ENCODE measurements around the gene INPP5A. TPM values are rescaled to one million over a fixed set of nuclear protein-coding genes. Genes with fewer than 3 reads are reported as not detected.

Gene INPP5A
- total and polyA plus RNA-seq, 5 donors: 60.0 to 116 (median 97.8) TPM

DNA sequence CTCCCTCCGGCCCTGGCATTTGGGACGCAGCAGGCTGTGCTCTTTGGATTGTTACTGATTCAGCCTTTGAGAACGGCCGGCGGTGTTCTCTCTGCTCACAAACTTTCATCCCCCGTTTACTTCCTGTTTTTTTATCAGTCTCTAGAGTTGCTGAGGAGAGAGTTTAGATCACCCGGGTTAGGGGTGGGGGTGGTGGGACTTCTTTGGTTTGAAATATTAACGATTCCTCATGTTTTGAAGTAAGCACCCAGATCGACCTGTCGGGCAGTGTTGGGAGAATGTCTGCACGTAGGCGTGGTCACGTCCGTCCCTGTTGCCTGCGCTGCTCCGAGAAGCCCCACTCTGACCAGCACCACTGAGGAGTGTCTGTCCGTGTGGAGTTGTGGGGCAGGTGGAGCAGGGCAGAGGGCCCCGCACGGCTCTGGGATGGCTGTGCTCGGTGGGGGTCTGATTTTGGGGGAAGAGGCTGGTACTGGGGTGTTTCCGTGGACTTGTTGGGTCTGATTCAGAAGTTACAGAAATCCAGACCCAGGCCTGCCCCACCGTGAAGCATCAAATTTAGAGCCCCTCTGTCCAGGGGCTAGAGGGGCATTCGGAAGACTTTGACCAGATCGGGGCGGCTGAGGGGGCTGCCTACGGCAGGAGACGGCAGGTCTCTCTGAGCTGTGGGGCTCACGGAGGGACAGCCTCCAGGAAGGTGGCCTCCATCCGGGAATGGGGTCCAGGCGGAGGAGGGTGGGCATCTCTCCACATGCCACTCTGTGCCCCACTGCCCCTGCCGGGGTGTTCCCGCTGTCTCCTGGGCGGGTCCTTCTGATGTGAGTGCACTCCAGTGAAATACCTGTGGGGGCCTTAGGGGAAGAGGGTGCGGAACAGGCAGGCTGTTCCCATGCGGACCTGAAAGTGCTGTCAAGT lies 7.4 kb downstream of the INPP5A start:
- intact Hi-C loops (cut with DNase I): loop anchor here in 1 of 4 donors (10.0 kb wide), 1 partner anchor 90 kb away; no protein-coding TSS in a partner anchor
- Histone ChIP-seq H3K27ac (ENCODE audit: low read length) (no peak overlapping the region), H3K27me3 (ENCODE audit: control insufficient read depth, insufficient read depth) (no peaks in the 10 kb centered on the region), H3K4me1 (ENCODE audit: control insufficient read depth, insufficient read depth, low read length) (peaks cover 15% of the 10 kb centered on the region), H3K4me3 (ENCODE audit: low read length) (no peak overlapping the region), H3K9me3 (ENCODE audit: control insufficient read depth, low read length) (no peaks in the 10 kb centered on the region)
- ATAC-seq (no peak), DNase-seq (peak in 1 of 3 donors; percentile 44)
- WGBS: 69% methylated on average over 35 of the region's 35 CpGs

- no peak for ATAC-seq
- DNase-seq: peak in 1 of 3 donors; percentile 51
- H3K9me3 ChIP-seq (ENCODE audit: control insufficient read depth, low read length): no peaks in the 10 kb centered on the region
- H3K4me1 ChIP-seq (ENCODE audit: control insufficient read depth, insufficient read depth, low read length): peaks cover 13% of the 10 kb centered on the region
- 92% methylated on average over 34 of the region's 34 CpGs for WGBS
- no peak overlapping the region for H3K4me3 ChIP-seq (ENCODE audit: low read length)
- intact Hi-C loops (cut with DNase I): loop anchor here in 1 of 4 donors (10.0 kb wide), 1 partner anchor 89 kb away; no protein-coding TSS in a partner anchor
- H3K27me3 ChIP-seq (ENCODE audit: control insufficient read depth, insufficient read depth): no peaks in the 10 kb centered on the region
- no peak overlapping the region for H3K27ac ChIP-seq (ENCODE audit: low read length)
These were observed 8.2 kb downstream of the INPP5A start for GRCh38 chr10:132545659-132546367.

DNA sequence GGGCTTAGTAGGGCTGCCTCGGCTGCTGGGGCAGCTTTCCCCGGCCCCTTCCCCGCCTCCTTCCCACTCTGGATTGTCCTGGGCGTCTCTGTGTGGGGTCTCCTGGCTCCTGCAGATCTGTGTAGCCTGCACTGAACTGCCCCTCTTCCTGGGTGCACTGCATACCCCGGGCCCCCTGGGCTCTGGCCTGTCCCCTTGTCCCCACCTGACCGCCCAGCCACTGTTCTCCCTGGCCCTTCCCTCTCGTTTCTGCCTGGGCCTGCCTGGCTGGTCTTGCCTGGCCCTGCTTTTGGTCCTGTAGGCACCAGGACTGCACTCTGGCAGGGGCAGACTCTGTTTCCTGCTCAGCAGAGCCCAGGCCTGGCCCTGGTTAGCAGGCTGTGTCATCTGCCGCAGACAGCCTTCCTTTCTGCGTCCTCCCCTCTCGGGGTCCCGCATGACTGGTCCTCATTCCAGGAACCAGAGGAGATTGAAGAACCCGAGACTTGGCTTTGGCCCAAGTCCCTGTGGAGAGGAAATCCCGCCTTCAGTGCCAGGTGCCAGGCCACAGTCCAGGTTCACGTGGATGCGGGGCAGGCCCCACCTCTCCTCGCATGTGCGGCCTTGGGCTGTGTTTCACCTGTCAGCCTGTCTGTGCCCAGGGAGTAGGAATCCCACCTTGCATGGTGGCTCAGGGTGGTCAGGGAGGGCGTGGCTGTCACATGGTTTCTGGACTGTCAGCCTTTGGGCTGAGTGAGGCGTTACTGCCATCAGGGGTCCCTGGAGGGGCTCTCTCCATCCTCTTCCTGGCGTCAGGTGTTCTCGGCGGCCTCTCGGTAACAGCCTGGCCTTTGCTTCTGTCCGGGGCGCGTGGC lies 9.2 kb downstream of the INPP5A start:
- DNase-seq: peak in 1 of 3 donors; percentile 51
- Histone ChIP-seq H3K4me1 (ENCODE audit: control insufficient read depth, insufficient read depth, low read length) (peaks cover 13% of the 10 kb centered on the region), H3K27me3 (ENCODE audit: control insufficient read depth, insufficient read depth) (no peaks in the 10 kb centered on the region), H3K4me3 (ENCODE audit: low read length) (no peak overlapping the region), H3K27ac (ENCODE audit: low read length) (no peak overlapping the region), H3K9me3 (ENCODE audit: control insufficient read depth, low read length) (no peaks in the 10 kb centered on the region)
- peak in 1 of 2 donors; percentile 3 for ATAC-seq
- intact Hi-C loops (cut with DNase I): loop anchor here in 1 of 4 donors (10.0 kb wide), 1 partner anchor 88 kb away; no protein-coding TSS in a partner anchor
- 76% methylated on average over 26 of the region's 26 CpGs for WGBS

DNA sequence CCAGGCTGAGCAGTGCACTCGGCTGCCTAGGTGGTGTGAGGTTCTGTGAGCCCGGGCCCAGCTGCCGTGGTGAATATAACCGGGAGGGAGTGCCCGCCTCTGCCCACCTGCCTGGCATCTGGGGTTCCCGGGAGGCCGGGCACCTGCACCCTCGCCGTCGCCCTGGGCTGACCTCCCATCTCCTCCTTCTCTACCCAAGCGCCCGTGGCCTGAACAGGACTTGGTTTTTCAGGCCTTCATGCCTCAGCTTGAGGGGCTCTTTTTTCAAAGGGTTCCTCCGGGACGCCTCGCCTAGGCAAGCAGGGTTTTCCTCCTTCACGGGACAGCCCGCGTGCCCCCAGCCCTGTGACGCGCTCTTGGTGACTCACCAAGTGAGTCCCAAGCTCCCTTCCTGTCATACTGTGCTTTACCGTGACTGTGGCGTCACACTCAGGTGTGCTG lies 9.9 kb downstream of the INPP5A start:
- Histone ChIP-seq H3K4me3 (ENCODE audit: low read length) (no peak overlapping the region), H3K27ac (ENCODE audit: low read length) (no peak overlapping the region), H3K4me1 (ENCODE audit: control insufficient read depth, insufficient read depth, low read length) (peaks cover 11% of the 10 kb centered on the region), H3K27me3 (ENCODE audit: control insufficient read depth, insufficient read depth) (no peaks in the 10 kb centered on the region), H3K9me3 (ENCODE audit: control insufficient read depth, low read length) (no peaks in the 10 kb centered on the region)
- ATAC-seq (no peak), DNase-seq (no peak)
- intact Hi-C loops (cut with DNase I): loop anchor here in 1 of 4 donors (10.0 kb wide), 1 partner anchor 87 kb away; no protein-coding TSS in a partner anchor
- 91% methylated on average over 22 of the region's 22 CpGs for WGBS

GRCh38 chr10:132548106-132548823 lies 10.7 kb downstream of the INPP5A start:
- H3K9me3 ChIP-seq (ENCODE audit: control insufficient read depth, low read length): no peaks in the 10 kb centered on the region
- no peak overlapping the region for H3K27ac ChIP-seq (ENCODE audit: low read length)
- no peaks in the 10 kb centered on the region for H3K27me3 ChIP-seq (ENCODE audit: control insufficient read depth, insufficient read depth)
- WGBS: 90% methylated on average over 28 of the region's 28 CpGs
- peak in 1 of 3 donors; percentile 43 for DNase-seq
- no peak for ATAC-seq
- H3K4me3 ChIP-seq (ENCODE audit: low read length): no peak overlapping the region
- intact Hi-C loops (cut with DNase I): loop anchor here in 1 of 4 donors (10.0 kb wide), 1 partner anchor 87 kb away; no protein-coding TSS in a partner anchor
- peaks cover 11% of the 10 kb centered on the region for H3K4me1 ChIP-seq (ENCODE audit: control insufficient read depth, insufficient read depth, low read length)

DNA sequence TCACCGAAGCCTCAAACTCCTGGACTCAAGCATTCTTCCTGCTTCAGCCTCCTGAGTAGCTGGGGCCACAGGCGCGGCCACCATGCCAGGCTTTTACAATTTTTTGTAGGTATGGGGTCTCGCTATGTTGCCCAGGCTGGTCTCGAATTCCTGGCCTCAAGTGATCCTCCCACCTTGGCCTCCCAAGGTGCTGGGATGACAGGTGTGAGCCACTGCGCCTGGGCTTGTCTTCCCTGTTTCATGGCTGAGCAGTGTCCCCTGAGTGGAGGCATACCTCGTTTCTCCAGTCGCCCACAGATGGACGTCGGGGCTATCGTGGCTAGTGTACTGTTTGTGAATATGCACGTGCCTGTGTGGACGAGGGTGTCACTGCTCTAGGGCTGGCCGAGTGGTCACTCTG lies 11.3 kb downstream of the INPP5A start:
- intact Hi-C loops (cut with DNase I): loop anchor here in 1 of 4 donors (10.0 kb wide), 1 partner anchor 86 kb away; no protein-coding TSS in a partner anchor
- DNase-seq (no peak), ATAC-seq (no peak)
- WGBS: 91% methylated on average over 14 of the region's 14 CpGs
- Histone ChIP-seq H3K4me3 (ENCODE audit: low read length) (no peak overlapping the region), H3K27ac (ENCODE audit: low read length) (no peak overlapping the region), H3K27me3 (ENCODE audit: control insufficient read depth, insufficient read depth) (no peaks in the 10 kb centered on the region), H3K9me3 (ENCODE audit: control insufficient read depth, low read length) (no peaks in the 10 kb centered on the region), H3K4me1 (ENCODE audit: control insufficient read depth, insufficient read depth, low read length) (peaks cover 11% of the 10 kb centered on the region)

DNA sequence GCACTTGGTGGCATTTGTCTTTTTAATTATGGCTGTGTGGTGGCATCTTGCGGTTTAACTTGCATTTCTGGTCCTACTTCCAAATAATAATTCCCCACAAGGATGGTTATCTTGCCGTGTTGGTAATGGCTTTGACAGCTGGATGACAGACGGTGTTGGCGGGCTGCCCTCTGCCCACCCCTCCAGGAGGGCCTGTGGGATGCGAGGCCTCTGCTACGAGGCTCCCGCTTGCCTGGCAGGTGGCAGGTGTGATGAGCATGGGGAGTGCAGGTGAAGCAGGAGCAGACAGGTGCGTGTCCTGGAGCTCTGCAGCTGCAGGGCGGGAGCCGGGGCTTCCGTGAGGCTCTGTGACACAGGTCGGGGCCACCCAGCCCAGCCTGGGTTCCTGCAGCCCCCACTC lies 11.8 kb downstream of the INPP5A start:
- DNase-seq (peak in 1 of 3 donors; percentile 55), ATAC-seq (no peak)
- Histone ChIP-seq H3K27me3 (ENCODE audit: control insufficient read depth, insufficient read depth) (no peaks in the 10 kb centered on the region), H3K4me1 (ENCODE audit: control insufficient read depth, insufficient read depth, low read length) (peaks cover 11% of the 10 kb centered on the region), H3K27ac (ENCODE audit: low read length) (no peak overlapping the region), H3K4me3 (ENCODE audit: low read length) (no peak overlapping the region), H3K9me3 (ENCODE audit: control insufficient read depth, low read length) (no peaks in the 10 kb centered on the region)
- intact Hi-C loops (cut with DNase I): loop anchor here in 1 of 4 donors (10.0 kb wide), 1 partner anchor 85 kb away; no protein-coding TSS in a partner anchor
- 74% methylated on average over 12 of the region's 12 CpGs for WGBS

DNA sequence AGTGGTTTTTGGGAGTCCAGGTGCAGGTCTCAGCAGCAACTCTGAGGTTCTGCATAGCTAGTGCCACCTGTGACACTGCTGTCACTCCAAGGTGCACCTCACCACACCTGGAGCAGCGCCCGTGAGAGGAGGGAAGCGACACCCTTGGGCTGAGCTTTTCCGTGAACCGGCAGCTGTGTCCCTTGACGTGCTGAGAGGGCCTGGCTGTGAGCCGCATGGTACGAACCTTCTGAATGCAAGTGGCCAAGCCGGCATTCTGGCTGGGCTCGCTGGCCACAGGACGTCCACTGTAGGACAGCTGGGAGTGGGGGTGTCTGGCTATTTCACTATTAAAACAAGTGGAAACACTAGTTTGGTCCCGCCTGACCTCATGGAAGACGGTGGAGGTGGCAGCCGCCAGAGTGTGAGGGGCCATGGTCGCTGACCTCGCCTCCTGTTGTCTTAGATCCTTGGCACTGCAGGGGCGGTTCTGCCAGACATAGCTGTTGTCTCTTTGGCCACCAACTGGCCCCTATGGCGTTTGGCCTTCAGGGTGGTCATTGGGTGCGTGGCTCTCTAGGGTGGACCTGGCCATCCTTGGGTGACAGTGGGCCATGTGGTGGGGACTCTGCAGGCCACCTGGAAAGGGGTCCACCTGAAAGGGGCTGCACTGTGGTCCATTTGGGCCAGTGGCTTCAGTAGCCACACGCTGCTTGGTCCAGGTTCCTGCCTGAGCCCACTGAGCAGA lies 12.9 kb downstream of the INPP5A start:
- ATAC-seq: no peak
- 76% methylated on average over 20 of the region's 20 CpGs for WGBS
- peaks cover 18% of the 10 kb centered on the region for H3K4me1 ChIP-seq (ENCODE audit: control insufficient read depth, insufficient read depth, low read length)

GRCh38 chr10:132551093-132551807 lies 13.7 kb downstream of the INPP5A start:
- Histone ChIP-seq H3K4me1 (ENCODE audit: control insufficient read depth, insufficient read depth, low read length) (peaks cover 18% of the 10 kb centered on the region), H3K9me3 (ENCODE audit: control insufficient read depth, low read length) (no peaks in the 10 kb centered on the region), H3K4me3 (ENCODE audit: low read length) (no peak overlapping the region), H3K27me3 (ENCODE audit: control insufficient read depth, insufficient read depth) (no peaks in the 10 kb centered on the region), H3K27ac (ENCODE audit: low read length) (no peak overlapping the region)
- ATAC-seq: no peak
- 62% methylated on average over 15 of the region's 15 CpGs for WGBS
- no peak for DNase-seq
- intact Hi-C loops (cut with DNase I): no loop called here

More for the DNA sequence above, 12.9 kb downstream of the INPP5A start:
- intact Hi-C loops (cut with DNase I): no loop called here
- Histone ChIP-seq H3K4me3 (ENCODE audit: low read length) (no peak overlapping the region), H3K27me3 (ENCODE audit: control insufficient read depth, insufficient read depth) (no peaks in the 10 kb centered on the region), H3K27ac (ENCODE audit: low read length) (no peak overlapping the region), H3K9me3 (ENCODE audit: control insufficient read depth, low read length) (no peaks in the 10 kb centered on the region)
- DNase-seq: peak in 2 of 3 donors; percentile 59 to 73
